HCT116 (cell line): ENCODE measurements around the gene FAM43A. TPM values are rescaled to one million over a fixed set of nuclear protein-coding genes. Genes with fewer than 3 reads are reported as not detected.

ENCODE experiments used
- ATAC-seq: fragments of 200-7000 bp; cut with Tn5 transposase; 2 replicates; pipeline ENCODE4 v1.9.1; 2020; ENCODE audit warnings: mild to moderate bottlenecking, moderate library complexity
- BruUV-seq: library from RNA; stranded (reverse); fragments of 400-500 nt; replicated peaks from 2 replicates; lab custom pipeline; 2021; lab: Mats Ljungman, UMichigan
- CTCF ChIA-PET: fragments of 300-600 bp; sonication (Branson Sonifier 250); formaldehyde crosslinking; loops from one replicate; lab custom pipeline; 2021; ENCODE audit warnings: antibody characterized with exemption; lab: Charles Lee
- POLR2A ChIA-PET: fragments of 300-600, 350-600 bp; sonication (Branson Sonifier 250); formaldehyde crosslinking; loops from one replicate; lab custom pipeline; 2021; ENCODE audit warnings: antibody characterized with exemption; lab: Charles Lee
- RAD21 ChIA-PET, 2 experiments: fragments of 300-600 bp; sonication (Branson Sonifier 250); formaldehyde crosslinking; loops; one replicate each; lab custom pipeline; 2023; ENCODE audit warnings: low total read pairs in 2 of 2; ENCODE audit not compliant: uncharacterized antibody in 2 of 2, unreplicated experiment in 2 of 2, low non-redundant PET in 1 of 2; lab: Charles Lee
- DNase-seq: peaks from one replicate; pipeline ENCODE4 v3.0.0-alpha.2; 2010; ENCODE audit warnings: low read depth, low spot score
- H2AFZ ChIP-seq: fragments of 200-600 bp; shearing (Covaris generic), sonication (generic); 2 replicates; pipeline ENCODE4 v1.6.1; 2017; ENCODE audit warnings: low read depth, mixed run types, mixed read lengths, antibody characterized with exemption, low read length; ENCODE audit not compliant: poor library complexity, severe bottlenecking
- H3K27ac ChIP-seq: 2 replicates; pipeline ENCODE4 v1.5.1; 2012; ENCODE audit warnings: low read depth, low read length
- H3K27me3 ChIP-seq: fragments of 200-600 bp; sonication (generic); 2 replicates; pipeline ENCODE4 v1.6.1; 2016; ENCODE audit warnings: mixed run types, low read length, mixed read lengths; ENCODE audit not compliant: insufficient read depth
- H3K36me3 ChIP-seq, 2 experiments: fragments of 200-500 bp in 1 of 2; fragments of 200-600 bp in 1 of 2; sonication (Bioruptor generic) in 1 of 2; sonication (generic) in 1 of 2; 2 replicates each; pipeline versions ENCODE4 v1.5.1 to v1.6.1; 2014 to 2016; ENCODE audit warnings: low read length in 2 of 2, inconsistent platforms in 1 of 2, mixed read lengths in 1 of 2, mixed run types in 1 of 2; ENCODE audit not compliant: insufficient read depth in 2 of 2, control insufficient read depth in 1 of 2
- H3K4me1 ChIP-seq, 2 experiments: fragments of 200-600 bp in 1 of 2; sonication (generic) in 1 of 2; 2 replicates each; pipeline versions ENCODE4 v1.5.1 to v1.6.1; 2012 to 2017; ENCODE audit warnings: low read length in 2 of 2, inconsistent platforms in 1 of 2, mild to moderate bottlenecking in 1 of 2, mixed read lengths in 1 of 2, mixed run types in 1 of 2, moderate library complexity in 1 of 2; ENCODE audit not compliant: insufficient read depth in 2 of 2, control insufficient read depth in 1 of 2
- H3K4me2 ChIP-seq: fragments of 200-600 bp; sonication (generic); 2 replicates; pipeline ENCODE4 v1.6.1; 2017; ENCODE audit warnings: mixed run types, low read length, mixed read lengths
- H3K4me3 ChIP-seq, 2 experiments: fragments of 200-600 bp in 1 of 2; sonication (generic) in 1 of 2; replicated peaks in 1 of 2; 2 replicates each; pipeline ENCODE4 v1.5.1; 2011 to 2016; ENCODE audit warnings: low read length in 2 of 2, control low read depth in 1 of 2, low read depth in 1 of 2, mild to moderate bottlenecking in 1 of 2, mixed read lengths in 1 of 2, mixed run types in 1 of 2
- H3K79me2 ChIP-seq: fragments of 200-600 bp; sonication (generic); 2 replicates; pipeline ENCODE4 v1.6.1; 2017; ENCODE audit warnings: mild to moderate bottlenecking, mixed run types, low read length, moderate library complexity, mixed read lengths; ENCODE audit not compliant: insufficient read depth
- H3K9ac ChIP-seq: fragments of 200-600 bp; sonication (generic); 2 replicates; pipeline ENCODE4 v1.6.1; 2016; ENCODE audit warnings: low read length, mixed read lengths
- H3K9me2 ChIP-seq: fragments of 200-600 bp; sonication (generic), shearing (Covaris generic); 2 replicates; pipeline ENCODE4 v1.6.1; 2017; ENCODE audit warnings: mixed run types, mild to moderate bottlenecking, moderate library complexity; ENCODE audit not compliant: insufficient read depth
- H3K9me3 ChIP-seq, 2 experiments: fragments of 200-500 bp in 1 of 2; fragments of 200-600 bp in 1 of 2; sonication (Bioruptor generic) in 1 of 2; sonication (generic) in 1 of 2; 2 replicates each; pipeline ENCODE4 v1.6.1; 2014 to 2017; ENCODE audit warnings: low read length in 2 of 2, mixed read lengths in 2 of 2, inconsistent platforms in 1 of 2, low read depth in 1 of 2, mild to moderate bottlenecking in 1 of 2, mixed run types in 1 of 2, moderate library complexity in 1 of 2; ENCODE audit not compliant: control insufficient read depth in 1 of 2, insufficient read depth in 1 of 2
- H4K20me1 ChIP-seq: fragments of 200-600 bp; sonication (generic), shearing (Covaris generic); 2 replicates; pipeline ENCODE4 v1.6.1; 2017; ENCODE audit warnings: mixed run types, mild to moderate bottlenecking, moderate library complexity; ENCODE audit not compliant: insufficient read depth
- CBX3 ChIP-seq: IDR thresholded peaks from 2 replicates; pipeline ENCODE4 v1.6.1; 2012; ENCODE audit warnings: low read depth
- CEBPB ChIP-seq: IDR thresholded peaks from 2 replicates; pipeline ENCODE4 v1.6.1; 2012; ENCODE audit warnings: low read depth
- JUND ChIP-seq: IDR thresholded peaks from 2 replicates; pipeline ENCODE4 v1.6.1; 2012
- POLR2A ChIP-seq: IDR thresholded peaks from 2 replicates; pipeline ENCODE4 v1.7.0; 2011; ENCODE audit warnings: borderline replicate concordance; ENCODE audit not compliant: insufficient read depth, insufficient read length; ENCODE audit errors: extremely low read depth
- SP1 ChIP-seq: IDR thresholded peaks from 2 replicates; pipeline ENCODE4 v1.6.1; 2012; ENCODE audit warnings: low read depth
- TCF7L2 ChIP-seq: IDR thresholded peaks from 2 replicates; pipeline ENCODE4 v1.7.0; 2011; ENCODE audit warnings: borderline replicate concordance, inconsistent platforms; ENCODE audit not compliant: insufficient read depth, insufficient read length; ENCODE audit errors: extremely low read depth
- YY1 ChIP-seq: IDR thresholded peaks from 2 replicates; pipeline ENCODE4 v1.6.1; 2011; ENCODE audit warnings: low read length, low read depth, moderate library complexity, mild to moderate bottlenecking; ENCODE audit not compliant: insufficient replicate concordance; ENCODE audit errors: extremely low read depth
- ZBTB33 ChIP-seq: IDR thresholded peaks from 2 replicates; pipeline ENCODE4 v1.6.1; 2011; ENCODE audit warnings: mild to moderate bottlenecking, low read length, moderate library complexity; ENCODE audit not compliant: insufficient replicate concordance; ENCODE audit errors: extremely low read depth
- ZFX ChIP-seq: fragments of 450-650 bp; IDR thresholded peaks from 2 replicates; pipeline ENCODE4 v1.6.1; 2017
- intact Hi-C: fragments of 100-400 bp; cut with micrococcal nuclease; formaldehyde crosslinking; loops from 2 replicates; pipeline ENCODE4 v1.10.0; 2022
- total RNA-seq: library from RNA; stranded (reverse); gene quantifications from one replicate; pipeline ENCODE4 v1.2.1, GENCODE V29; 2021; ENCODE audit not compliant: unreplicated experiment
- TF ChIP-seq, protein P1 (sequence below), 3 experiments: fragments of 200-600 bp in 1 of 3; sonication (generic) in 1 of 3; IDR thresholded peaks in 2 of 3; conservative IDR thresholded peaks in 1 of 3; 2 replicates each; pipeline ENCODE4 v1.5.1; 2012 to 2017; ENCODE audit warnings: low read depth in 2 of 3, low read length in 2 of 3, antibody characterized with exemption in 1 of 3, borderline replicate concordance in 1 of 3, control low read depth in 1 of 3, mild to moderate bottlenecking in 1 of 3, mixed read lengths in 1 of 3, mixed run types in 1 of 3, moderate library complexity in 1 of 3; ENCODE audit not compliant: insufficient read depth in 1 of 3
- TF ChIP-seq, protein P2 (sequence below): IDR thresholded peaks from 2 replicates; pipeline ENCODE4 v1.6.1; 2012

FAM43A gene
- total RNA-seq, 1 experiment from 2014 or later: 6.8 TPM

- Histone ChIP-seq H3K4me1 (peaks cover 0 to 13% of the 10 kb centered on the region in 2 experiments; a peak in 2 of 4 replicates), H3K4me3 (no peak overlapping the region), H3K9ac (no peak overlapping the region), H3K9me2 (0 out of 2 replicates have a peak, but pooled peaks cover 3% of the 10 kb centered on the region), H3K9me3 (no peaks in the 10 kb centered on the region), H4K20me1 (no peaks in the 10 kb centered on the region), H2AFZ (no peak overlapping the region), H3K27ac (no peak overlapping the region), H3K4me2 (no peak overlapping the region), H3K79me2 (no peaks in the 10 kb centered on the region), H3K36me3 (no peaks in the 10 kb centered on the region), H3K27me3 (no peaks in the 10 kb centered on the region)
- ATAC-seq: no peak
- no peak for TF ChIP-seq ZBTB33
- TF ChIP-seq, protein P1, sequence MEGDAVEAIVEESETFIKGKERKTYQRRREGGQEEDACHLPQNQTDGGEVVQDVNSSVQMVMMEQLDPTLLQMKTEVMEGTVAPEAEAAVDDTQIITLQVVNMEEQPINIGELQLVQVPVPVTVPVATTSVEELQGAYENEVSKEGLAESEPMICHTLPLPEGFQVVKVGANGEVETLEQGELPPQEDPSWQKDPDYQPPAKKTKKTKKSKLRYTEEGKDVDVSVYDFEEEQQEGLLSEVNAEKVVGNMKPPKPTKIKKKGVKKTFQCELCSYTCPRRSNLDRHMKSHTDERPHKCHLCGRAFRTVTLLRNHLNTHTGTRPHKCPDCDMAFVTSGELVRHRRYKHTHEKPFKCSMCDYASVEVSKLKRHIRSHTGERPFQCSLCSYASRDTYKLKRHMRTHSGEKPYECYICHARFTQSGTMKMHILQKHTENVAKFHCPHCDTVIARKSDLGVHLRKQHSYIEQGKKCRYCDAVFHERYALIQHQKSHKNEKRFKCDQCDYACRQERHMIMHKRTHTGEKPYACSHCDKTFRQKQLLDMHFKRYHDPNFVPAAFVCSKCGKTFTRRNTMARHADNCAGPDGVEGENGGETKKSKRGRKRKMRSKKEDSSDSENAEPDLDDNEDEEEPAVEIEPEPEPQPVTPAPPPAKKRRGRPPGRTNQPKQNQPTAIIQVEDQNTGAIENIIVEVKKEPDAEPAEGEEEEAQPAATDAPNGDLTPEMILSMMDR (IDR thresholded peaks at IDR 0.05 in 2 of 3, conservative IDR thresholded peaks at IDR 0.05 in 1 of 3; ENCODE audit: borderline replicate concordance in 1 of 3, insufficient read depth in 1 of 3, low read depth in 2 of 3, low read length in 2 of 3): no peak
- TF ChIP-seq ZFX: no peak
- no peak for TF ChIP-seq YY1
- no peak for TF ChIP-seq JUND
- TF ChIP-seq, protein P2, sequence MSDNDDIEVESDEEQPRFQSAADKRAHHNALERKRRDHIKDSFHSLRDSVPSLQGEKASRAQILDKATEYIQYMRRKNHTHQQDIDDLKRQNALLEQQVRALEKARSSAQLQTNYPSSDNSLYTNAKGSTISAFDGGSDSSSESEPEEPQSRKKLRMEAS: no peak
- no peak for TF ChIP-seq POLR2A
- TF ChIP-seq CBX3: no peak
- no peak for TF ChIP-seq TCF7L2
- no peak for TF ChIP-seq CEBPB
- no peak for TF ChIP-seq SP1
- intact Hi-C loops: no loop called here
- ChIA-PET CTCF (no interaction called here), RAD21 (no interaction called here), POLR2A (no interaction called here)
- no peak for DNase-seq
- BruUV-seq: no TSS peak
Observed at GRCh38 chr3:194715022-194715800, 29.5 kb downstream of the FAM43A start.
